OCI-LY7 (cell line): ENCODE data around the gene CNN2.

ENCODE experiments used
- CTCF ChIP-seq: fragments of 200-600 bp; sonication (generic); conservative IDR thresholded peaks from 2 replicates; pipeline ENCODE4 v1.5.1; 2014; ENCODE audit warnings: mild to moderate bottlenecking, antibody characterized with exemption, low read length, moderate library complexity, mixed read lengths
- EZH2phosphoT487 ChIP-seq: fragments of 200-600 bp; sonication (generic); IDR thresholded peaks from 2 replicates; pipeline ENCODE4 v1.6.1; 2018; ENCODE audit warnings: low read depth, borderline replicate concordance, mild to moderate bottlenecking, mixed run types, antibody characterized with exemption, low read length, moderate library complexity, mixed read lengths

- TF ChIP-seq CTCF (no peak), EZH2phosphoT487 (no peak)
Measured at GRCh38 chr19:979318-979741, 47.1 kb upstream of the CNN2 start.
